Measurements from ENCODE around the gene CMSS1.

GRCh38 chr3:100059472-100059871 lies 241.8 kb downstream of the CMSS1 start:
- no peak for TF ChIP-seq CTCF (IDR thresholded peaks at IDR 0.05)
- no peak for TF ChIP-seq EZH2 (IDR thresholded peaks at IDR 0.05; ENCODE audit: borderline replicate concordance, insufficient read depth, low read depth, low read length, poor library complexity, severe bottlenecking)

Measured in B cell (primary cell).